GM20000 (cell line): ENCODE measurements around the gene VAMP3.

Experiments
- DNase-seq: peaks from one replicate; pipeline ENCODE4 v3.0.0; 2012; ENCODE audit warnings: low spot score
- CTCF ChIP-seq: IDR thresholded peaks from 2 replicates; pipeline ENCODE4 v1.5.1; 2012; ENCODE audit warnings: mild to moderate bottlenecking, control low read depth; ENCODE audit errors: extremely low read depth, missing control alignments

Gene VAMP3

DNA sequence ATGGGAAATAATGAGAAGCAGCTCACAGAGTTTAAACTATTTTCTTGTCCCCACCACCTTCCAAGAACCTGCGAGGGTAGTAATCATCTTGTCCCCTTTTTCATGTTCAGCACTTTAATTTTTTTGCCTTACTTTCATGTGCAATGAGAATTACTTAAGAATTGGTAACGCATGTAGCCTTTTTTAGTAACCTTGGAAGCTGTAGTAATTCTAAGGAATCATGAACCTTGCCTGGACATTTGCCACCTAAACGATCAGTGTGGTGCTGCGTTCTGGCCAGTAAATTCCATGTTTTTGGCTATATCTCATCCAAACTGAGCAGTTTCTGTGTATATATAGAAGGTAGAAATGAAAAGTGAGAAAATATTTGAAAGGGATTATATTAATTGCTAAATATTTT lies 3.9 kb upstream of the VAMP3 start:
- no peak for DNase-seq
- no peak for TF ChIP-seq CTCF

DNA sequence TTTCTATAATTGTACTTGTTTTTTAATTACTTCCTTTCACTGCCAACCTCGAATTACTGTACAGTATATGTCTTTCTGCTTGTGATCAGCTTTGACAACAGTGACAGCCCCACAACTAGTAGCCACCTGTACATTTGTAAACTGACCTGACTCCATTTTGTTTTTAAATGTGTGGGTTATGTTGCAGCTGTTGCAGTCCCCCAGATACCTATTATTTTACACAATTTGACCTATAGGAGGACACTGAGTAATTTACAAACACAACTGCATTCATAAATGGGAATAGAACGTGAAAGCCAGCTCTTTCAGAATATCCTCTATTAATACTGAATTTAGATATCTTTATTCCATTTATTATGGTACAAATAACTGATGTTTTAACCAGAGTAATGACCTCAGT lies 2.5 kb upstream of the VAMP3 start:
- TF ChIP-seq CTCF = no peak
- DNase-seq = no peak

- TF ChIP-seq CTCF = no peak
- DNase-seq = no peak
These were observed 1.3 kb upstream of the VAMP3 start for GRCh38 chr1:7769673-7770412.

DNA sequence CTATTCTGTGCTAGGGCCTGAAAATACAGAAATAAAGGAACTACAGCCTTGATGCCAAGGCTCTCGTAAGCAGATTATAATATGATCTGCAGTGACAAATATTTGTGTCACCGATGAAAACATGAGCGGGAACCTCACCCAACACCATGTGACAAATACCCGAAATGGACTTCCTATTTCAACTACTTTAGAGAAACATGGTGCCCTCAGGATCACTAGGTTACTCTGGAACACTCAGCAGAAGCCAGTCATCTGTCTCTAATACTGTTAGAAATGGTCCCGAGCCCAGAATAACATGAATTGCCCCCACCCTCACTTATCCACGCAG lies 463 bp upstream of the VAMP3 start:
- peak; percentile 48 for DNase-seq

GRCh38 chr1:7771823-7772299 lies 765 bp downstream of the VAMP3 start:
- DNase-seq = no peak
- TF ChIP-seq CTCF = no peak

More for the DNA sequence above, 463 bp upstream of the VAMP3 start:
- TF ChIP-seq CTCF = no peak

DNA sequence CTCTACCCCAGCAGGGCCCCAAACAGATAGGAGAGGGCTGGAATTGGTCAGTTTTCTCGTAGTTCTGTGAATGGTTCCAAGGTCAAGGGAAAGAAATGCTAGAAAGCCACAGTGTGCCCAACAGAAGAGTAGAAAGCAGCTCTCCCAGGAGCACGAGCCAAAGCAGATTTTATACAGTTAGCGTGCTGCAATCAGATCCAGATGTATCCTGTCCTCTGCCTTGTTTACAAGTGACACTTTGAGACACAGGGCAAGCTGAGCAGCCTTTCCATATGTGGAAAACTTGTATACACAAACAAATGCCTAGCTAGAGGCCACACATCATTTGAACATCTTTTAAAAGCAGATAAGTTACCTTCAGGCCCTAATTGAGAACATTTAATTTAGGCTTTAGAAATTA lies 6.5 kb downstream of the VAMP3 start:
- TF ChIP-seq CTCF = no peak
- no peak for DNase-seq

- no peak for TF ChIP-seq CTCF
- no peak for DNase-seq
These were observed 7.1 kb downstream of the VAMP3 start for GRCh38 chr1:7778133-7778628.
